ENCODE data around the gene DEGS2. TPM values are rescaled to one million over a fixed set of nuclear protein-coding genes. Genes with fewer than 3 reads are reported as not detected.

DEGS2 gene
- total RNA-seq, 2 donors from 2014 or later = 0.30 TPM; not detected in 1

- ATAC-seq = peak; percentile 27
Observed at GRCh38 chr14:100105357-100106169, 53.9 kb downstream of the DEGS2 start.

GRCh38 chr14:100104523-100105300, 54.7 kb downstream of the DEGS2 start:
- DNase-seq (no peak), ATAC-seq (no peak)
- Mint-ChIP-seq H3K27me3 (no peaks in the 10 kb centered on the region), H3K27ac (peak overlapping the region; percentile 98), H3K4me3 (peak overlapping the region; percentile 94), H3K4me1 (peaks cover 78% of the 10 kb centered on the region), H3K36me3 (ENCODE audit: low read depth) (peaks cover 17% of the 10 kb centered on the region)
- H3K9me3 ChIP-seq (ENCODE audit: control insufficient read depth, low read length, poor library complexity, severe bottlenecking) = no peaks in the 10 kb centered on the region

More at GRCh38 chr14:100105357-100106169, 53.9 kb downstream of the DEGS2 start:
- H3K36me3 Mint-ChIP-seq (ENCODE audit: low read depth) = peaks cover 17% of the 10 kb centered on the region
- DNase-seq = no peak
- peak overlapping the region; percentile 73 for H3K4me3 Mint-ChIP-seq
- peaks cover 71% of the 10 kb centered on the region for H3K4me1 Mint-ChIP-seq
- no peaks in the 10 kb centered on the region for H3K27me3 Mint-ChIP-seq
- no peaks in the 10 kb centered on the region for H3K9me3 ChIP-seq (ENCODE audit: control insufficient read depth, low read length, poor library complexity, severe bottlenecking)
- peak overlapping the region; percentile 98 for H3K27ac Mint-ChIP-seq

- DNase-seq (no peak), ATAC-seq (no peak)
- peak overlapping the region; percentile 98 for H3K27ac Mint-ChIP-seq
- peaks cover 77% of the 10 kb centered on the region for H3K4me1 Mint-ChIP-seq
- H3K4me3 Mint-ChIP-seq = peak overlapping the region; percentile 94
- no peaks in the 10 kb centered on the region for H3K27me3 Mint-ChIP-seq
- peaks cover 12% of the 10 kb centered on the region for H3K36me3 Mint-ChIP-seq (ENCODE audit: low read depth)
- no peaks in the 10 kb centered on the region for H3K9me3 ChIP-seq (ENCODE audit: control insufficient read depth, low read length, poor library complexity, severe bottlenecking)
Observed at GRCh38 chr14:100104006-100104352, 55.5 kb downstream of the DEGS2 start.

- ATAC-seq = peak; percentile 15
Observed at GRCh38 chr14:100103250-100104005, 56.0 kb downstream of the DEGS2 start.

GRCh38 chr14:100102156-100102785, 57.2 kb downstream of the DEGS2 start:
- DNase-seq (no peak), ATAC-seq (no peak)
- no peaks in the 10 kb centered on the region for H3K9me3 ChIP-seq (ENCODE audit: control insufficient read depth, low read length, poor library complexity, severe bottlenecking)
- peaks cover 17% of the 10 kb centered on the region for H3K36me3 Mint-ChIP-seq (ENCODE audit: low read depth)
- no peaks in the 10 kb centered on the region for H3K27me3 Mint-ChIP-seq
- H3K4me3 Mint-ChIP-seq = peak overlapping the region; percentile 63
- peak overlapping the region; percentile 98 for H3K27ac Mint-ChIP-seq
- peaks cover 80% of the 10 kb centered on the region for H3K4me1 Mint-ChIP-seq

More at GRCh38 chr14:100103250-100104005, 56.0 kb downstream of the DEGS2 start:
- Mint-ChIP-seq H3K27me3 (no peaks in the 10 kb centered on the region), H3K4me3 (peak overlapping the region; percentile 94), H3K36me3 (ENCODE audit: low read depth) (peaks cover 13% of the 10 kb centered on the region), H3K4me1 (peaks cover 78% of the 10 kb centered on the region), H3K27ac (peak overlapping the region; percentile 98)
- no peaks in the 10 kb centered on the region for H3K9me3 ChIP-seq (ENCODE audit: control insufficient read depth, low read length, poor library complexity, severe bottlenecking)
- DNase-seq = no peak

GRCh38 chr14:100100032-100100703, 59.3 kb downstream of the DEGS2 start:
- ATAC-seq = no peak
- H3K9me3 ChIP-seq (ENCODE audit: control insufficient read depth, low read length, poor library complexity, severe bottlenecking) = no peaks in the 10 kb centered on the region
- peak overlapping the region; percentile 21 for H3K4me3 Mint-ChIP-seq
- peaks cover 77% of the 10 kb centered on the region for H3K4me1 Mint-ChIP-seq
- DNase-seq = no peak
- H3K27me3 Mint-ChIP-seq = no peaks in the 10 kb centered on the region
- H3K36me3 Mint-ChIP-seq (ENCODE audit: low read depth) = peaks cover 20% of the 10 kb centered on the region
- H3K27ac Mint-ChIP-seq = peak overlapping the region; percentile 98

GRCh38 chr14:100098171-100098570, 61.3 kb downstream of the DEGS2 start:
- H3K36me3 Mint-ChIP-seq (ENCODE audit: low read depth) = peaks cover 15% of the 10 kb centered on the region
- H3K27ac Mint-ChIP-seq = peak overlapping the region; percentile 98
- no peak for DNase-seq
- no peaks in the 10 kb centered on the region for H3K27me3 Mint-ChIP-seq
- peak overlapping the region; percentile 79 for H3K4me3 Mint-ChIP-seq
- no peak for ATAC-seq
- H3K4me1 Mint-ChIP-seq = peaks cover 78% of the 10 kb centered on the region
- no peaks in the 10 kb centered on the region for H3K9me3 ChIP-seq (ENCODE audit: control insufficient read depth, low read length, poor library complexity, severe bottlenecking)

- no peak for DNase-seq
- Mint-ChIP-seq H3K27ac (peak overlapping the region; percentile 98), H3K27me3 (no peaks in the 10 kb centered on the region), H3K36me3 (ENCODE audit: low read depth) (peaks cover 12% of the 10 kb centered on the region), H3K4me1 (peaks cover 79% of the 10 kb centered on the region), H3K4me3 (peak overlapping the region; percentile 62)
- no peak for ATAC-seq
- H3K9me3 ChIP-seq (ENCODE audit: control insufficient read depth, low read length, poor library complexity, severe bottlenecking) = no peaks in the 10 kb centered on the region
Observed at GRCh38 chr14:100096656-100097055, 62.8 kb downstream of the DEGS2 start.

Other genes with a start within 250 kb of the DEGS2 start
- 100 to 1,000 TPM; 793 to 831 TPM for gene EVL, start 94.2 kb downstream of the DEGS2 start, total RNA-seq
- 10 to 100 TPM; 75.5 to 77.9 TPM for gene YY1, start 79.5 kb upstream of the DEGS2 start, total RNA-seq
- gene SLC25A29, start 146.8 kb upstream of the DEGS2 start, total RNA-seq = 1 to 10 TPM; 3.7 to 5.9 TPM
- gene SLC25A47, start 163.7 kb upstream of the DEGS2 start, total RNA-seq = not detected
- gene WDR25, start 216.8 kb upstream of the DEGS2 start, total RNA-seq = 1 to 10 TPM; 5.7 to 6.5 TPM